WTC11 (cell line): ENCODE results near the gene MB. TPM values are rescaled to one million over a fixed set of nuclear protein-coding genes. Genes with fewer than 3 reads are reported as not detected.

ENCODE experiments used
- ATAC-seq: fragments of 200-7000 bp; cut with Tn5 transposase; 2 replicates; pipeline ENCODE4 v1.10.0; 2021; ENCODE audit warnings: mild to moderate bottlenecking, moderate library complexity
- CTCF ChIA-PET: fragments of 300-600 bp; sonication (Branson Sonifier 250); formaldehyde crosslinking; loops from one replicate; lab custom pipeline; 2021; ENCODE audit warnings: antibody characterized with exemption; lab: Charles Lee
- POLR2A ChIA-PET: fragments of 350-600 bp; sonication (Branson Sonifier 250); formaldehyde crosslinking; loops from one replicate; lab custom pipeline; 2021; ENCODE audit warnings: antibody characterized with exemption; lab: Charles Lee
- DNase-seq: peaks from one replicate; pipeline ENCODE4 v3.0.0; 2021; ENCODE audit warnings: low spot score
- H3K27ac Mint-ChIP-seq: 2 replicates; pipeline ENCODE4 v1.8.0; 2021; ENCODE audit warnings: mixed read lengths
- H3K27me3 Mint-ChIP-seq: 2 replicates; pipeline ENCODE4 v1.8.0; 2021; ENCODE audit warnings: low read depth, mild to moderate bottlenecking, moderate library complexity, mixed read lengths
- H3K36me3 Mint-ChIP-seq: 2 replicates; pipeline ENCODE4 v1.8.0; 2021; ENCODE audit warnings: mixed read lengths
- H3K4me1 Mint-ChIP-seq: 2 replicates; pipeline ENCODE4 v1.8.0; 2022; ENCODE audit warnings: mixed read lengths
- H3K4me3 Mint-ChIP-seq: 2 replicates; pipeline ENCODE4 v1.8.0; 2021; ENCODE audit warnings: mild to moderate bottlenecking, moderate library complexity, mixed read lengths
- H3K9me3 Mint-ChIP-seq: 2 replicates; pipeline ENCODE4 v1.8.0; 2021; ENCODE audit warnings: mixed read lengths
- ATF6 ChIP-seq: sonication (generic); formaldehyde crosslinking; IDR thresholded peaks from 2 replicates; pipeline ENCODE4 v1.8.1; 2023; ENCODE audit warnings: mild to moderate bottlenecking, missing genetic modification reagents
- EMX1 ChIP-seq: fragments of 250-450 bp; sonication (Bioruptor Pico); IDR thresholded peaks from 2 replicates; pipeline ENCODE4 v1.8.0; 2021; ENCODE audit warnings: mild to moderate bottlenecking
- ETV6 ChIP-seq: sonication (generic); formaldehyde crosslinking; IDR thresholded peaks from 2 replicates; pipeline ENCODE4 v1.8.1; 2022; ENCODE audit warnings: mild to moderate bottlenecking, missing genetic modification reagents
- SP1 ChIP-seq: sonication (generic); formaldehyde crosslinking; conservative IDR thresholded peaks from 2 replicates; pipeline ENCODE4 v1.8.1; 2022; ENCODE audit warnings: missing genetic modification reagents
- TEAD1 ChIP-seq: sonication (generic); formaldehyde crosslinking; IDR thresholded peaks from 2 replicates; pipeline ENCODE4 v1.8.0; 2022; ENCODE audit warnings: mild to moderate bottlenecking, missing genetic modification reagents
- ZNF425 ChIP-seq: fragments of 250-450 bp; sonication (Bioruptor Pico); conservative IDR thresholded peaks from 2 replicates; pipeline ENCODE4 v1.9.0; 2021; ENCODE audit warnings: mild to moderate bottlenecking
- ZSCAN18 ChIP-seq: fragments of 250-450 bp; sonication (Bioruptor Pico); IDR thresholded peaks from 2 replicates; pipeline ENCODE4 v2.1.2; 2022; ENCODE audit warnings: mild to moderate bottlenecking, moderate library complexity
- total RNA-seq: library from RNA; stranded (reverse); gene quantifications from 3 replicates; pipeline ENCODE4 v1.2.3, GENCODE V29; 2021
- TF ChIP-seq, protein P1 (sequence below): sonication (generic); formaldehyde crosslinking; IDR thresholded peaks from 2 replicates; pipeline ENCODE4 v1.8.1; 2023; ENCODE audit warnings: mild to moderate bottlenecking, missing genetic modification reagents
- TF ChIP-seq, protein P2 (sequence below): sonication (generic); formaldehyde crosslinking; IDR thresholded peaks from 2 replicates; pipeline ENCODE4 v1.8.1; 2023; ENCODE audit warnings: mild to moderate bottlenecking, missing genetic modification reagents, moderate library complexity
- TF ChIP-seq, protein P3 (sequence below): sonication (generic); formaldehyde crosslinking; IDR thresholded peaks from 2 replicates; pipeline ENCODE4 v1.8.0; 2022; ENCODE audit warnings: mild to moderate bottlenecking, missing genetic modification reagents

MB gene
- total RNA-seq, 1 experiment from 2014 or later: 0.50 TPM

DNA sequence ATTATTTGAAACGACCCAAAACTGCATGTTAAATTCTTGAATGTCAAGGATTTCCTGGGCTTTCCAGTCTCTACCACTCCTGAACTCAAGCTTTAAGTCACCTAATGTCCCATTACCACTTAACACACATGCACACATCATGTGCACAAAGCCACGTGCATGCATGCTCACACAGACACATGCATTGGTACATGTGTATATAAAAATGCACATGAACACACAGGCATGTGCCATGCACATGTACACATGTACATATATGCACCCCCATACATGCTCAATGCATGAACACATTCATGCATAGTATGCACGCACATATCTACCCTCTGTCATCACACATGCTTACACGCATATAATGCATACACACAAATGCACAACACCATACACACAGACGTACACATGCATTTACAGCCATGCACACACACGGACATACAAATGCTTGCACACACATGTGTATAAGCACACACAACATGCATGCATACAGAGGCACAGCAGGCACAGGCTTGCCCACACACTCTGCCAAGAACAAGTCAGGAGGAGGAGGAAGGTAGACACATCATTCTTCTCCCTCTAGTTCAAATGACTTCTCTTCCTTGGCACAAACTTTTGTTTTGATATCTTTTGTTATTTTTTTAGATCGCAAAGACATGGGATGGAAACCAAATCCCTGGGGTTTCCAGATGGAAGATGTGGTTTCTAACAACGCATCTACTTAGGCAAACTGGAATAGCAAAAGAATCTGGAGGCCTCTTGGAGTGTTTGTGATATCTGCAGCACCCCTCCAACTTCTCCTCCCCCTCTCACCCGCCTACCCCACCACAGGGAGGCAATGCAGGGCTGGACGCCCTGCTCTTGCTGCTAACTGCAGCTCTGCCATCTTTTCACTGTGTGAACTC lies 51.9 kb downstream of the MB start:
- H3K27me3 Mint-ChIP-seq: no peaks in the 10 kb centered on the region
- CTCF ChIA-PET: interaction anchor here (0.8 to 2.1 kb wide), 4 partner anchors 16 to 134 kb away, joined by 3 to 9 read pairs (median 4); no protein-coding TSS in a partner anchor

More for the DNA sequence above, 51.9 kb downstream of the MB start:
- POLR2A ChIA-PET: interaction anchor here (0.5 kb wide), 1 partner anchor 134 kb away, joined by 3 read pairs; no protein-coding TSS in a partner anchor
- peak overlapping the region; percentile 32; the same call in 1 of the 2 replicates for H3K27ac Mint-ChIP-seq
- no peak for TF ChIP-seq ATF6 (CRISPR knock-in tag)
- no peak for TF ChIP-seq SP1 (CRISPR knock-in tag)
- no peak for TF ChIP-seq ZNF425 (CRISPR knock-in tag)
- TF ChIP-seq, protein P1, sequence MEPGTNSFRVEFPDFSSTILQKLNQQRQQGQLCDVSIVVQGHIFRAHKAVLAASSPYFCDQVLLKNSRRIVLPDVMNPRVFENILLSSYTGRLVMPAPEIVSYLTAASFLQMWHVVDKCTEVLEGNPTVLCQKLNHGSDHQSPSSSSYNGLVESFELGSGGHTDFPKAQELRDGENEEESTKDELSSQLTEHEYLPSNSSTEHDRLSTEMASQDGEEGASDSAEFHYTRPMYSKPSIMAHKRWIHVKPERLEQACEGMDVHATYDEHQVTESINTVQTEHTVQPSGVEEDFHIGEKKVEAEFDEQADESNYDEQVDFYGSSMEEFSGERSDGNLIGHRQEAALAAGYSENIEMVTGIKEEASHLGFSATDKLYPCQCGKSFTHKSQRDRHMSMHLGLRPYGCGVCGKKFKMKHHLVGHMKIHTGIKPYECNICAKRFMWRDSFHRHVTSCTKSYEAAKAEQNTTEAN: no peak
- TF ChIP-seq TEAD1: no peak
- TF ChIP-seq ZSCAN18 (CRISPR knock-in tag): no peak
- no peak for TF ChIP-seq ETV6 (CRISPR knock-in tag)
- TF ChIP-seq EMX1: no peak
- TF ChIP-seq, protein P2, sequence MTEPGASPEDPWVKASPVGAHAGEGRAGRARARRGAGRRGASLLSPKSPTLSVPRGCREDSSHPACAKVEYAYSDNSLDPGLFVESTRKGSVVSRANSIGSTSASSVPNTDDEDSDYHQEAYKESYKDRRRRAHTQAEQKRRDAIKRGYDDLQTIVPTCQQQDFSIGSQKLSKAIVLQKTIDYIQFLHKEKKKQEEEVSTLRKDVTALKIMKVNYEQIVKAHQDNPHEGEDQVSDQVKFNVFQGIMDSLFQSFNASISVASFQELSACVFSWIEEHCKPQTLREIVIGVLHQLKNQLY: no peak
- TF ChIP-seq, protein P3, sequence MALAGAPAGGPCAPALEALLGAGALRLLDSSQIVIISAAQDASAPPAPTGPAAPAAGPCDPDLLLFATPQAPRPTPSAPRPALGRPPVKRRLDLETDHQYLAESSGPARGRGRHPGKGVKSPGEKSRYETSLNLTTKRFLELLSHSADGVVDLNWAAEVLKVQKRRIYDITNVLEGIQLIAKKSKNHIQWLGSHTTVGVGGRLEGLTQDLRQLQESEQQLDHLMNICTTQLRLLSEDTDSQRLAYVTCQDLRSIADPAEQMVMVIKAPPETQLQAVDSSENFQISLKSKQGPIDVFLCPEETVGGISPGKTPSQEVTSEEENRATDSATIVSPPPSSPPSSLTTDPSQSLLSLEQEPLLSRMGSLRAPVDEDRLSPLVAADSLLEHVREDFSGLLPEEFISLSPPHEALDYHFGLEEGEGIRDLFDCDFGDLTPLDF (CRISPR knock-in tag): no peak
- no peak for ATAC-seq
- no peaks in the 10 kb centered on the region for H3K9me3 Mint-ChIP-seq
- H3K36me3 Mint-ChIP-seq: no peaks in the 10 kb centered on the region
- DNase-seq: no peak
- H3K4me3 Mint-ChIP-seq: no peak overlapping the region
- peaks cover 20% of the 10 kb centered on the region for H3K4me1 Mint-ChIP-seq
